ENCODE data around the gene OR10AG1. TPM values are rescaled to one million over a fixed set of nuclear protein-coding genes. Genes with fewer than 3 reads are reported as not detected.

The OR10AG1 gene
- total and polyA plus RNA-seq, 2 of the 4 experiments (the other 2 are of a cell fraction) = not detected

DNA sequence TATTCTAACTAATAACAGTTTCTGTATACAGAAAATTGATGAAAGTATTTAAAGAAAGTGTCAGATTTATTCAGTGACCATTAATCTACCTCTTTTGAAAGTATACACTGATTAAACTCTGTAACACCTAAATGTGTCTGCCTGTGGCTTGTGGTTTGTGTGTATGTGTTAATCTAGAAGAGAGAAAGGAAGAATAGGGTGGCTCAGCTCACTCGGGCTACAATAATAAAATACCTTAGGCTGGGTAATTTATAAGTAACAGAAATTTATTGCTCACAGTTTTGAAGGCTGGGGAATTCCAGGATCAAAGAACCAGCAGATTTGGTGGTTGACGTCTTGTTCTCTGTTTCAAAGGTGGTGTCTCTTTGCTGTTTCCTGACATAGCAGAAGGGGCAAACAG is 44.1 kb upstream of the OR10AG1 start:
- Histone ChIP-seq H2BK120ac (ENCODE audit: low read depth, low read length) (no peak overlapping the region), H3K4ac (ENCODE audit: low read depth, low read length) (no peak overlapping the region), H2AK9ac (replicated peaks; ENCODE audit: low read depth, low read length, poor library complexity) (no peak overlapping the region), H2AK5ac (ENCODE audit: low read depth, low read length) (no peak overlapping the region), H2BK5ac (ENCODE audit: low read depth, low read length, poor library complexity, severe bottlenecking) (no peak overlapping the region), H3K18ac (ENCODE audit: low read depth, low read length) (no peak overlapping the region), H3K9me1 (ENCODE audit: insufficient read depth, low read length) (no peaks in the 10 kb centered on the region), H3K23ac (ENCODE audit: low read depth, low read length) (no peak overlapping the region), H3K9ac (ENCODE audit: low read depth, low read length) (no peak overlapping the region), H3K56ac (ENCODE audit: extremely low read depth, insufficient read depth, low read length) (no peak overlapping the region), H3K4me3 (ENCODE audit: insufficient read depth, low read depth, low read length) (no peak overlapping the region), H2BK20ac (ENCODE audit: low read depth, low read length) (no peak overlapping the region), H3K9me3 (ENCODE audit: control insufficient read depth, insufficient read depth, low read length) (peaks cover 3% of the 10 kb centered on the region; the same call in 1 of the 2 replicates), H3K79me1 (ENCODE audit: low read depth in 1 of 2, low read length in 2 of 2) (no peaks in the 10 kb centered on the region), H3K14ac (replicated peaks; ENCODE audit: low read depth, low read length) (no peak overlapping the region), H4K8ac (ENCODE audit: low read depth in 2 of 2, low read length in 2 of 2) (no peak overlapping the region), H3K27me3 (ENCODE audit: control insufficient read depth, insufficient read depth, low read length) (no peaks in the 10 kb centered on the region), H2BK15ac (ENCODE audit: low read depth, low read length) (no peak overlapping the region), H4K91ac (ENCODE audit: insufficient read depth, low read depth, low read length) (no peak overlapping the region), H4K20me1 (ENCODE audit: insufficient read depth, low read length) (no peaks in the 10 kb centered on the region), H3K4me2 (ENCODE audit: low read depth, low read length) (no peak overlapping the region), H3K36me3 (ENCODE audit: control insufficient read depth, insufficient read depth, low read length) (no peaks in the 10 kb centered on the region), H3K4me1 (ENCODE audit: control insufficient read depth, insufficient read depth, low read length) (no peaks in the 10 kb centered on the region), H2AFZ (replicated peaks; ENCODE audit: low read length, poor library complexity) (no peak overlapping the region), H4K5ac (ENCODE audit: low read depth, low read length) (no peak overlapping the region), H3K27ac (ENCODE audit: insufficient read depth, low read length) (no peak overlapping the region)
- in situ Hi-C loops (cut with MboI; ENCODE audit: low sequenced_read_pairs) (no loop called here), dilution Hi-C loops (cut with HindIII; ENCODE audit: low sequenced_read_pairs, unreplicated experiment) (no loop called here), intact Hi-C loops (cut with micrococcal nuclease) (no loop called here)
- TF ChIP-seq RAD21 (IDR thresholded peaks at IDR 0.05; ENCODE audit: low read length) (no peak), MXI1 (IDR thresholded peaks at IDR 0.05; ENCODE audit: borderline replicate concordance, low read depth, low read length) (no peak), CEBPB (IDR thresholded peaks at IDR 0.05; ENCODE audit: low read depth, low read length) (no peak), RFX5 (IDR thresholded peaks at IDR 0.05; ENCODE audit: low read depth, low read length) (no peak), RCOR1 (IDR thresholded peaks at IDR 0.05; ENCODE audit: insufficient replicate concordance, low read length) (no peak), CHD1 (IDR thresholded peaks at IDR 0.05; ENCODE audit: low read depth, low read length) (no peak), SMC3 (IDR thresholded peaks at IDR 0.05; ENCODE audit: low read depth, low read length) (no peak), NFE2L2 (IDR thresholded peaks at IDR 0.05; ENCODE audit: low read depth, low read length) (no peak), MAZ (IDR thresholded peaks at IDR 0.05; ENCODE audit: borderline replicate concordance, low read depth, low read length) (no peak)
- TF ChIP-seq, protein P1, sequence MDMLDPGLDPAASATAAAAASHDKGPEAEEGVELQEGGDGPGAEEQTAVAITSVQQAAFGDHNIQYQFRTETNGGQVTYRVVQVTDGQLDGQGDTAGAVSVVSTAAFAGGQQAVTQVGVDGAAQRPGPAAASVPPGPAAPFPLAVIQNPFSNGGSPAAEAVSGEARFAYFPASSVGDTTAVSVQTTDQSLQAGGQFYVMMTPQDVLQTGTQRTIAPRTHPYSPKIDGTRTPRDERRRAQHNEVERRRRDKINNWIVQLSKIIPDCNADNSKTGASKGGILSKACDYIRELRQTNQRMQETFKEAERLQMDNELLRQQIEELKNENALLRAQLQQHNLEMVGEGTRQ (IDR thresholded peaks at IDR 0.05; ENCODE audit: low read depth, low read length) = no peak
- TF ChIP-seq, protein P2, sequence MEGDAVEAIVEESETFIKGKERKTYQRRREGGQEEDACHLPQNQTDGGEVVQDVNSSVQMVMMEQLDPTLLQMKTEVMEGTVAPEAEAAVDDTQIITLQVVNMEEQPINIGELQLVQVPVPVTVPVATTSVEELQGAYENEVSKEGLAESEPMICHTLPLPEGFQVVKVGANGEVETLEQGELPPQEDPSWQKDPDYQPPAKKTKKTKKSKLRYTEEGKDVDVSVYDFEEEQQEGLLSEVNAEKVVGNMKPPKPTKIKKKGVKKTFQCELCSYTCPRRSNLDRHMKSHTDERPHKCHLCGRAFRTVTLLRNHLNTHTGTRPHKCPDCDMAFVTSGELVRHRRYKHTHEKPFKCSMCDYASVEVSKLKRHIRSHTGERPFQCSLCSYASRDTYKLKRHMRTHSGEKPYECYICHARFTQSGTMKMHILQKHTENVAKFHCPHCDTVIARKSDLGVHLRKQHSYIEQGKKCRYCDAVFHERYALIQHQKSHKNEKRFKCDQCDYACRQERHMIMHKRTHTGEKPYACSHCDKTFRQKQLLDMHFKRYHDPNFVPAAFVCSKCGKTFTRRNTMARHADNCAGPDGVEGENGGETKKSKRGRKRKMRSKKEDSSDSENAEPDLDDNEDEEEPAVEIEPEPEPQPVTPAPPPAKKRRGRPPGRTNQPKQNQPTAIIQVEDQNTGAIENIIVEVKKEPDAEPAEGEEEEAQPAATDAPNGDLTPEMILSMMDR (conservative IDR thresholded peaks at IDR 0.05; ENCODE audit: low read depth, low read length) = no peak
- WGBS, 2 experiments (ENCODE audit: extremely low coverage in 2 of 2, insufficient read length in 1 of 2) = no CpG with 5 or more reads among the region's 2 CpGs
- POLR2A ChIA-PET (ENCODE audit: unreplicated experiment) = no interaction called here
- ATAC-seq (ENCODE audit: low read depth) = no peak
- DNase-seq = no peak
- BruUV-seq (replicated peaks) = no TSS peak
- CTCF ChIA-PET = no interaction called here

All from IMR-90 (cell line).